Prostate gland (tissue), 2 donors: ENCODE measurements around the gene TSC22D3.

ENCODE experiments used
- CTCF ChIP-seq, 4 experiments: fragments of 200-600 bp in 2 of 4; fragments of 450-650 bp in 2 of 4; sonication (generic) in 2 of 4; IDR thresholded peaks; 1 replicate in 3 of 4; 2 replicates in 1 of 4; pipeline ENCODE4 v1.5.1; 2016 to 2019; ENCODE audit warnings: antibody characterized with exemption in 4 of 4, mild to moderate bottlenecking in 2 of 4, moderate library complexity in 2 of 4
- POLR2A ChIP-seq: fragments of 450-650 bp; IDR thresholded peaks from one replicate; pipeline ENCODE4 v1.6.1; 2016; ENCODE audit warnings: antibody characterized with exemption, mild to moderate bottlenecking
- POLR2AphosphoS5 ChIP-seq: sonication (generic); formaldehyde crosslinking; IDR thresholded peaks from one replicate; pipeline ENCODE4 v1.6.1; 2017; ENCODE audit warnings: antibody characterized with exemption

DNA sequence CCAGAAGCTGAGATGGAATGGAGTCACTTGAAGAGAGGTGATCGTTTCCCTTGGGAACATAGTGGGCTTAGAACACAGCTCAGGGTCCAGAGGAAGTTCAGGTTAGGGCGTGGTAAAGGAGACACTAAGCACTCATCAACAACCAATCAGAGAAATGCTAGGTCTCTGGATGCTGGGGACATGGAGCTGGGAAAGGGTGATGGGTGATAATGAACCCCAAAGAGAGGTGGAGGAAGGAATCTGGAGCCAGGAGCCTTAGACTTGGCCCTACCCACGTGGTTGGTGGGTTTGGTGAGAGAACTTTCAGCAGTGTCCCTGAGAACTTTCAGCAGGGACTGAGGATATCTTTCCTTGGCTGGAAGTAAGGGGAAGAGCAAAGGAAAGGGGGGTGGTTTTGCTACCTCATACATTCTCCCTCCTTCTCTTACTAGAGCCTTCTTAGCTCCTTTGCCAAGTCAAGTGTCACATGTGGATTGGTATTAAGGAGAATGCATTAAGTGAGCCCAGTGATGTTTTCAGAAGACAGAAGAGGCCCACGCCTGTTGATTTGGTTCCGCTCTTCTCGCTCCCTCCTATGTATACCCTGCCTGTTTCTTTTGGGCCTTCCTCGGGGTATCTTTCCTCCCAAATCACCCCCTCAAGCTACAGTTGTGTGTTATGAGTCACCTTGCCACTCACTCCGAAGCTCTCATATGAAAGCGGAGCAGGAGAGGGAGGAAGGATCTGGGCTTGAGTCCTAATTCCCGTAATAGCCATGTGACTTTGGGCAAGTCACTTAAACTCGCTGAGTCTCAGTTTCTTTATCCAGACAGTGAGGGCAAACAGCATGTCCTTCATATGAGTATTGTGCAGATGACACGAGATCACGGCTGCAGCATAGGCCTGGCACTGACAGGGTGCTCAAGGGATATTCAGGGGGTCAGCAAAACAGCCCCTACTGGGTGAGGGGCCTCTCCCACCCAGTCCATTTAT is 63.1 kb downstream of the TSC22D3 start:
- TF ChIP-seq POLR2A (no peak), CTCF (IDR thresholded peaks at IDR 0.05) (no peak), POLR2AphosphoS5 (peak; percentile 49)
